Ovary (tissue), 3 donors: Measurements from ENCODE around the gene CLSTN1.

Experiments used
- EP300 ChIP-seq: sonication (generic); formaldehyde crosslinking; IDR thresholded peaks from one replicate; pipeline ENCODE4 v1.6.1; 2017; ENCODE audit warnings: antibody characterized with exemption
- POLR2A ChIP-seq: fragments of 450-650 bp; IDR thresholded peaks from one replicate; pipeline ENCODE4 v1.6.1; 2017; ENCODE audit warnings: antibody characterized with exemption, mild to moderate bottlenecking, moderate library complexity
- TF ChIP-seq, protein P1 (sequence below), 3 donors: fragments of 450-650 bp in 2 of 3; fragments of 200-600 bp in 1 of 3; IDR thresholded peaks; one replicate each; pipeline versions ENCODE4 v1.5.1 to v1.8.0; 2016 to 2022; ENCODE audit warnings: antibody characterized with exemption in 3 of 3, mild to moderate bottlenecking in 1 of 3
- donor health status: DM: no; HTN: no; CAD: no.

DNA sequence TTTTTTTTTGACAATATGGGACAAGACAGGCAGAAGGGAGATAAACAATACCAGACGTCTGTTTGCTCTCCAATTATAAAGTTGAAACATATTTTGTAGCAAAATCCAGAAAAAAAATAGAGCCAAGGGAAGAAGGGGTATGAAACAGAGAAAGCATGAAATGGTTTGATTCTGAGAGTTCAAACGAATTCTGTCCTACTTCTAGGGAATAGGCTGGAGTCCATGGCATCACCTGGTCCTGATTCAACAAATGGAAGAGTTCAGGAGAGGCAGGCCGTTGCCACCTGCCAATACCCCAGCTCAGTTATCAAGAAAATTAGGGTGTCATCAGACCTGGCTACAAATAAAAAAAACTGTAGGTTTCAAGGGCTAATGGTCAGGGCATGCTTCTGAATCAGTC is 71.8 kb downstream of the CLSTN1 start:
- TF ChIP-seq, protein P1, sequence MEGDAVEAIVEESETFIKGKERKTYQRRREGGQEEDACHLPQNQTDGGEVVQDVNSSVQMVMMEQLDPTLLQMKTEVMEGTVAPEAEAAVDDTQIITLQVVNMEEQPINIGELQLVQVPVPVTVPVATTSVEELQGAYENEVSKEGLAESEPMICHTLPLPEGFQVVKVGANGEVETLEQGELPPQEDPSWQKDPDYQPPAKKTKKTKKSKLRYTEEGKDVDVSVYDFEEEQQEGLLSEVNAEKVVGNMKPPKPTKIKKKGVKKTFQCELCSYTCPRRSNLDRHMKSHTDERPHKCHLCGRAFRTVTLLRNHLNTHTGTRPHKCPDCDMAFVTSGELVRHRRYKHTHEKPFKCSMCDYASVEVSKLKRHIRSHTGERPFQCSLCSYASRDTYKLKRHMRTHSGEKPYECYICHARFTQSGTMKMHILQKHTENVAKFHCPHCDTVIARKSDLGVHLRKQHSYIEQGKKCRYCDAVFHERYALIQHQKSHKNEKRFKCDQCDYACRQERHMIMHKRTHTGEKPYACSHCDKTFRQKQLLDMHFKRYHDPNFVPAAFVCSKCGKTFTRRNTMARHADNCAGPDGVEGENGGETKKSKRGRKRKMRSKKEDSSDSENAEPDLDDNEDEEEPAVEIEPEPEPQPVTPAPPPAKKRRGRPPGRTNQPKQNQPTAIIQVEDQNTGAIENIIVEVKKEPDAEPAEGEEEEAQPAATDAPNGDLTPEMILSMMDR (IDR thresholded peaks at IDR 0.05), result no peak
- TF ChIP-seq EP300 (no peak), POLR2A (no peak)
